IMR-90 (cell line): ENCODE measurements around the gene SLC30A7. TPM values are rescaled to one million over a fixed set of nuclear protein-coding genes. Genes with fewer than 3 reads are reported as not detected.

Source experiments
- ATAC-seq: fragments of 200-7000 bp; cut with Tn5 transposase; 2 replicates; pipeline ENCODE4 v1.9.1; 2020; ENCODE audit warnings: low read depth, mild to moderate bottlenecking, moderate library complexity
- BruUV-seq: library from RNA; stranded (reverse); fragments of 400-500 nt; replicated peaks from 2 replicates; lab custom pipeline; 2021; lab: Mats Ljungman, UMichigan
- CTCF ChIA-PET: fragments of 300-600 bp; formaldehyde crosslinking; extraction: SDS; loops from one replicate; lab custom pipeline; 2021; ENCODE audit warnings: antibody characterized with exemption; lab: Yijun Ruan, JAX
- POLR2A ChIA-PET: fragments of 300-600 bp; sonication (Branson Sonifier 250); formaldehyde crosslinking; loops from one replicate; lab custom pipeline; 2022; ENCODE audit warnings: antibody characterized with exemption; ENCODE audit not compliant: unreplicated experiment; lab: Charles Lee
- DNase-seq: peaks from one replicate; pipeline ENCODE4 v3.0.0; 2013
- H2AFZ ChIP-seq: replicated peaks from 2 replicates; pipeline ENCODE3; 2013; ENCODE audit warnings: low read length, mild to moderate bottlenecking; ENCODE audit not compliant: poor library complexity
- H2AK5ac ChIP-seq: 2 replicates; pipeline ENCODE4 v1.6.1; 2013; ENCODE audit warnings: low read depth, low read length, inconsistent platforms
- H2AK9ac ChIP-seq: replicated peaks from 2 replicates; pipeline ENCODE3; 2013; ENCODE audit warnings: mild to moderate bottlenecking, low read depth, low read length, moderate library complexity; ENCODE audit not compliant: poor library complexity
- H2BK120ac ChIP-seq: 2 replicates; pipeline ENCODE4 v1.6.1; 2013; ENCODE audit warnings: low read depth, low read length, inconsistent platforms
- H2BK15ac ChIP-seq: 3 replicates; pipeline ENCODE4 v1.6.1; 2013; ENCODE audit warnings: low read depth, low read length, inconsistent platforms
- H2BK20ac ChIP-seq: 2 replicates; pipeline ENCODE4 v1.6.1; 2013; ENCODE audit warnings: low read depth, mild to moderate bottlenecking, inconsistent platforms, low read length, moderate library complexity
- H2BK5ac ChIP-seq: 2 replicates; pipeline ENCODE4 v1.6.1; 2013; ENCODE audit warnings: mild to moderate bottlenecking, low read depth, low read length, inconsistent platforms; ENCODE audit not compliant: poor library complexity, severe bottlenecking
- H3K14ac ChIP-seq: replicated peaks from 2 replicates; pipeline ENCODE4 v1.6.1; 2013; ENCODE audit warnings: low read depth, low read length, inconsistent platforms
- H3K18ac ChIP-seq: 2 replicates; pipeline ENCODE4 v1.6.1; 2013; ENCODE audit warnings: low read depth, low read length, control low read depth
- H3K23ac ChIP-seq: 2 replicates; pipeline ENCODE4 v1.6.1; 2013; ENCODE audit warnings: low read depth, low read length, inconsistent platforms
- H3K27ac ChIP-seq: 2 replicates; pipeline ENCODE4 v1.5.1; 2013; ENCODE audit warnings: mild to moderate bottlenecking, control low read depth, low read length; ENCODE audit not compliant: insufficient read depth
- H3K27me3 ChIP-seq: 2 replicates; pipeline ENCODE4 v1.6.1; 2013; ENCODE audit warnings: low read length; ENCODE audit not compliant: control insufficient read depth, insufficient read depth
- H3K36me3 ChIP-seq: 2 replicates; pipeline ENCODE4 v1.6.1; 2013; ENCODE audit warnings: low read length, mixed read lengths; ENCODE audit not compliant: control insufficient read depth, insufficient read depth
- H3K4ac ChIP-seq: 2 replicates; pipeline ENCODE4 v1.6.1; 2013; ENCODE audit warnings: low read depth, low read length, inconsistent platforms
- H3K4me1 ChIP-seq: 2 replicates; pipeline ENCODE4 v1.6.1; 2013; ENCODE audit warnings: low read length, mixed read lengths; ENCODE audit not compliant: control insufficient read depth, insufficient read depth
- H3K4me2 ChIP-seq: 2 replicates; pipeline ENCODE4 v1.6.1; 2013; ENCODE audit warnings: low read depth, mild to moderate bottlenecking, control low read depth, low read length, moderate library complexity
- H3K4me3 ChIP-seq: 2 replicates; pipeline ENCODE4 v1.5.1; 2013; ENCODE audit warnings: low read depth, mild to moderate bottlenecking, control low read depth, low read length, moderate library complexity; ENCODE audit not compliant: insufficient read depth
- H3K56ac ChIP-seq: 2 replicates; pipeline ENCODE4 v1.6.1; 2013; ENCODE audit warnings: low read length, inconsistent platforms; ENCODE audit not compliant: insufficient read depth; ENCODE audit errors: extremely low read depth
- H3K79me1 ChIP-seq, 2 experiments: 2 replicates each; pipeline ENCODE4 v1.6.1; 2013; ENCODE audit warnings: low read length in 2 of 2, inconsistent platforms in 1 of 2, low read depth in 1 of 2
- H3K9ac ChIP-seq: 2 replicates; pipeline ENCODE4 v1.6.1; 2013; ENCODE audit warnings: low read depth, low read length, control low read depth
- H3K9me1 ChIP-seq: 2 replicates; pipeline ENCODE4 v1.6.1; 2013; ENCODE audit warnings: low read length, inconsistent platforms; ENCODE audit not compliant: insufficient read depth
- H3K9me3 ChIP-seq: 2 replicates; pipeline ENCODE4 v1.6.1; 2013; ENCODE audit warnings: low read length; ENCODE audit not compliant: control insufficient read depth, insufficient read depth
- H4K20me1 ChIP-seq: 2 replicates; pipeline ENCODE4 v1.6.1; 2013; ENCODE audit warnings: low read length, inconsistent platforms; ENCODE audit not compliant: insufficient read depth
- H4K5ac ChIP-seq: 2 replicates; pipeline ENCODE4 v1.6.1; 2013; ENCODE audit warnings: mild to moderate bottlenecking, low read depth, low read length, control low read depth
- H4K8ac ChIP-seq, 2 experiments: 2 replicates each; pipeline ENCODE4 v1.6.1; 2013; ENCODE audit warnings: low read depth in 2 of 2, low read length in 2 of 2, control low read depth in 1 of 2, inconsistent platforms in 1 of 2
- H4K91ac ChIP-seq: 2 replicates; pipeline ENCODE4 v1.6.1; 2013; ENCODE audit warnings: low read depth, low read length, inconsistent platforms; ENCODE audit not compliant: insufficient read depth
- BHLHE40 ChIP-seq: fragments of 150-350 bp; IDR thresholded peaks from 2 replicates; pipeline ENCODE4 v1.6.1; 2016; ENCODE audit warnings: mild to moderate bottlenecking, low read depth, low read length
- CEBPB ChIP-seq: IDR thresholded peaks from 2 replicates; pipeline ENCODE4 v1.6.1; 2012; ENCODE audit warnings: low read depth, low read length, improper control_type of control experiment
- CHD1 ChIP-seq: IDR thresholded peaks from 2 replicates; pipeline ENCODE4 v1.6.1; 2012; ENCODE audit warnings: low read depth, low read length, improper control_type of control experiment
- CTCF ChIP-seq: conservative IDR thresholded peaks from 2 replicates; pipeline ENCODE4 v1.5.1; 2012; ENCODE audit warnings: mild to moderate bottlenecking, low read depth, low read length, improper control_type of control experiment
- ELK1 ChIP-seq: fragments of 150-350 bp; IDR thresholded peaks from 2 replicates; pipeline ENCODE4 v1.6.1; 2016; ENCODE audit warnings: low read depth, mild to moderate bottlenecking, low read length, moderate library complexity, borderline replicate concordance
- FOS ChIP-seq: fragments of 150-350 bp; IDR thresholded peaks from 2 replicates; pipeline ENCODE4 v1.6.1; 2016; ENCODE audit warnings: low read depth, low read length
- MAFK ChIP-seq: IDR thresholded peaks from 2 replicates; pipeline ENCODE4 v1.6.1; 2012; ENCODE audit warnings: low read depth, low read length, improper control_type of control experiment
- MAZ ChIP-seq: IDR thresholded peaks from 2 replicates; pipeline ENCODE4 v1.6.1; 2012; ENCODE audit warnings: low read depth, mild to moderate bottlenecking, low read length, improper control_type of control experiment, moderate library complexity, borderline replicate concordance
- MXI1 ChIP-seq: IDR thresholded peaks from 2 replicates; pipeline ENCODE4 v1.6.1; 2012; ENCODE audit warnings: low read depth, mild to moderate bottlenecking, low read length, moderate library complexity, borderline replicate concordance
- NFE2L2 ChIP-seq: fragments of 150-350 bp; IDR thresholded peaks from 2 replicates; pipeline ENCODE4 v1.6.1; 2016; ENCODE audit warnings: low read depth, mild to moderate bottlenecking, low read length
- POLR2A ChIP-seq: IDR thresholded peaks from 2 replicates; pipeline ENCODE4 v1.6.1; 2012; ENCODE audit warnings: mild to moderate bottlenecking, low read depth, low read length
- RAD21 ChIP-seq: IDR thresholded peaks from 2 replicates; pipeline ENCODE4 v1.6.1; 2012; ENCODE audit warnings: low read length, improper control_type of control experiment
- RCOR1 ChIP-seq: IDR thresholded peaks from 2 replicates; pipeline ENCODE4 v1.6.1; 2012; ENCODE audit warnings: mild to moderate bottlenecking, low read length, improper control_type of control experiment; ENCODE audit not compliant: insufficient replicate concordance
- RFX5 ChIP-seq: IDR thresholded peaks from 2 replicates; pipeline ENCODE4 v1.8.0; 2012; ENCODE audit warnings: low read depth, mild to moderate bottlenecking, low read length, moderate library complexity
- SMC3 ChIP-seq: fragments of 150-350 bp; IDR thresholded peaks from 2 replicates; pipeline ENCODE4 v1.6.1; 2016; ENCODE audit warnings: low read depth, mild to moderate bottlenecking, antibody characterized with exemption, low read length, moderate library complexity
- USF2 ChIP-seq: fragments of 150-350 bp; IDR thresholded peaks from 2 replicates; pipeline ENCODE4 v1.6.1; 2017; ENCODE audit warnings: mild to moderate bottlenecking, antibody characterized with exemption, low read length, low read depth
- WGBS, 2 experiments: methylation state at CpG; one replicate each; pipeline versions ENCODE4 v1.1.5 to v1.1.7; 2013; ENCODE audit warnings: missing lambda C conversion rate in 2 of 2; ENCODE audit not compliant: insufficient read length in 1 of 2; ENCODE audit errors: extremely low coverage in 2 of 2; 5-methylcytosine and 5-hydroxymethylcytosine counted together
- dilution Hi-C: fragments of 300-500 bp; cut with HindIII; formaldehyde crosslinking; loops from one replicate; pipeline ENCODE4 v1.14.3; 2018; ENCODE audit warnings: low sequenced_read_pairs; ENCODE audit not compliant: unreplicated experiment
- in situ Hi-C: fragments of 300-500 bp; cut with MboI; formaldehyde crosslinking; loops from 3 replicates; pipeline ENCODE4 v1.14.3; 2019; ENCODE audit warnings: low sequenced_read_pairs, inconsistent platforms, mixed read lengths
- intact Hi-C: fragments of 100-400 bp; cut with micrococcal nuclease; formaldehyde crosslinking; loops from 2 replicates; pipeline ENCODE4 v1.10.0; 2022
- polyA plus RNA-seq, 3 experiments: library from polyadenylated mRNA; depleted of rRNA; stranded (reverse); fragments of >200 nt; gene quantifications; 2 replicates each; pipeline ENCODE4 v1.2.3, GENCODE V29; 2012; ENCODE audit warnings: low replicate concordance in 1 of 3
- total RNA-seq: library from RNA; depleted of rRNA; stranded (reverse); fragments of >200 nt; gene quantifications from 2 replicates; pipeline ENCODE4 v1.2.3, GENCODE V29; 2012

SLC30A7 gene
- total and polyA plus RNA-seq, 2 of the 4 experiments (the other 2 are of a cell fraction) = 8.4 to 60.2 TPM

- no peak overlapping the region for H2AFZ ChIP-seq
- H3K4me1 ChIP-seq = no peaks in the 10 kb centered on the region
- no peak overlapping the region for H3K18ac ChIP-seq
- H3K36me3 ChIP-seq = peaks cover 12% of the 10 kb centered on the region
- no peak overlapping the region for H3K4ac ChIP-seq
- no peak overlapping the region for H3K23ac ChIP-seq
- H2BK15ac ChIP-seq = no peak overlapping the region
- no peak overlapping the region for H3K4me3 ChIP-seq
- ChIA-PET POLR2A (no interaction called here), CTCF (interaction anchor here (0.6 kb wide), 2 partner anchors 128 to 329 kb away, joined by 3 to 4 read pairs; no protein-coding TSS in a partner anchor)
- H4K5ac ChIP-seq = no peak overlapping the region
- no peak overlapping the region for H3K27ac ChIP-seq
- H3K9me3 ChIP-seq = no peaks in the 10 kb centered on the region
- TF ChIP-seq MAZ = no peak
- TF ChIP-seq FOS = no peak
- TF ChIP-seq USF2 = no peak
- no peak for TF ChIP-seq BHLHE40
- TF ChIP-seq SMC3 = no peak
- no peak for TF ChIP-seq CTCF
- TF ChIP-seq CHD1 = no peak
- no peak for TF ChIP-seq MXI1
- no peak for TF ChIP-seq ELK1
- no peak for TF ChIP-seq NFE2L2
- no peak for TF ChIP-seq RFX5
- no peak for TF ChIP-seq RAD21
- TF ChIP-seq MAFK = no peak
- TF ChIP-seq POLR2A = no peak
- no peak for TF ChIP-seq RCOR1
- TF ChIP-seq CEBPB = no peak
- no peak for DNase-seq
- H3K9ac ChIP-seq = no peak overlapping the region
- intact Hi-C loops (no loop called here), in situ Hi-C loops (no loop called here), dilution Hi-C loops (no loop called here)
- H4K8ac ChIP-seq = no peak overlapping the region
- H3K14ac ChIP-seq = no peak overlapping the region
- no peak overlapping the region for H3K56ac ChIP-seq
- 100% methylated on average over 1 of the region's 2 CpGs; no CpG with 5 or more reads in 1 of the 2 experiments for WGBS, 2 experiments
- H4K20me1 ChIP-seq = 0 out of 2 replicates have a peak, but pooled peaks cover 3% of the 10 kb centered on the region
- H3K27me3 ChIP-seq = no peaks in the 10 kb centered on the region
- no peak overlapping the region for H2BK5ac ChIP-seq
- BruUV-seq = no TSS peak
- no peaks in the 10 kb centered on the region for H3K9me1 ChIP-seq
- no peak overlapping the region for H2BK20ac ChIP-seq
- ATAC-seq = no peak
- H2BK120ac ChIP-seq = no peak overlapping the region
- no peak overlapping the region for H2AK5ac ChIP-seq
- no peak overlapping the region for H2AK9ac ChIP-seq
- H3K79me1 ChIP-seq = peaks cover 17 to 21% of the 10 kb centered on the region in 2 experiments
- H4K91ac ChIP-seq = no peak overlapping the region
- H3K4me2 ChIP-seq = no peak overlapping the region
These were observed 8.6 kb downstream of the SLC30A7 start for GRCh38 chr1:100904528-100904927.
